ENCODE results near the gene EXOC4. TPM values are rescaled to one million over a fixed set of nuclear protein-coding genes. Genes with fewer than 3 reads are reported as not detected.

Gene EXOC4
- polyA plus RNA-seq, 1 experiment, result 45.9 TPM

DNA sequence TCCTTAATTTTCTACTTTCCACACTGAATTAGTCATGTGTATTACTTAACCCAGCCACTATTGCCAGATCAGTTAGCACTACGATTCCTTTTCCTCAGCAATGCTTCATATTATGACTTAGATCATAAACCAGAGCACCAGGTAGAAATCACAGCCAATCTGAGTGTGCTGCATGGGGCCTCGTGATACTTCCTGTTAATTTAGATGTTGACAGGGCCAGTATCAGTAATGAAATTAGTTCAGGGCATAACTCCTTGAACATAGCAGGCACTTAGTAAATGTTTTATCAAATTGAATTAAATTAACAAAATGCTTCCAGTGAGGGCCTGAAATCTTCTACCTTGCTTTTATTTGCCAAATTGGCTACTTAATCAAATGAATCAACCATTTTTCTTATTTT is 705.0 kb downstream of the EXOC4 start:
- H3K27me3 ChIP-seq (ENCODE audit: control insufficient read depth, insufficient read depth, low read length), result no peaks in the 10 kb centered on the region
- TF ChIP-seq, protein P1, sequence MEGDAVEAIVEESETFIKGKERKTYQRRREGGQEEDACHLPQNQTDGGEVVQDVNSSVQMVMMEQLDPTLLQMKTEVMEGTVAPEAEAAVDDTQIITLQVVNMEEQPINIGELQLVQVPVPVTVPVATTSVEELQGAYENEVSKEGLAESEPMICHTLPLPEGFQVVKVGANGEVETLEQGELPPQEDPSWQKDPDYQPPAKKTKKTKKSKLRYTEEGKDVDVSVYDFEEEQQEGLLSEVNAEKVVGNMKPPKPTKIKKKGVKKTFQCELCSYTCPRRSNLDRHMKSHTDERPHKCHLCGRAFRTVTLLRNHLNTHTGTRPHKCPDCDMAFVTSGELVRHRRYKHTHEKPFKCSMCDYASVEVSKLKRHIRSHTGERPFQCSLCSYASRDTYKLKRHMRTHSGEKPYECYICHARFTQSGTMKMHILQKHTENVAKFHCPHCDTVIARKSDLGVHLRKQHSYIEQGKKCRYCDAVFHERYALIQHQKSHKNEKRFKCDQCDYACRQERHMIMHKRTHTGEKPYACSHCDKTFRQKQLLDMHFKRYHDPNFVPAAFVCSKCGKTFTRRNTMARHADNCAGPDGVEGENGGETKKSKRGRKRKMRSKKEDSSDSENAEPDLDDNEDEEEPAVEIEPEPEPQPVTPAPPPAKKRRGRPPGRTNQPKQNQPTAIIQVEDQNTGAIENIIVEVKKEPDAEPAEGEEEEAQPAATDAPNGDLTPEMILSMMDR (IDR thresholded peaks at IDR 0.05; ENCODE audit: insufficient read depth, low read depth, low read length), result no peak
- ChIA-PET CTCF (no interaction called here), POLR2A (no interaction called here)
- no peaks in the 10 kb centered on the region for H3K36me3 ChIP-seq (ENCODE audit: control insufficient read depth, insufficient read depth, low read length)
- no peak for DNase-seq (ENCODE audit: low read depth)
- H3K4me3 ChIP-seq (ENCODE audit: low read depth, low read length), result no peak overlapping the region

DNA sequence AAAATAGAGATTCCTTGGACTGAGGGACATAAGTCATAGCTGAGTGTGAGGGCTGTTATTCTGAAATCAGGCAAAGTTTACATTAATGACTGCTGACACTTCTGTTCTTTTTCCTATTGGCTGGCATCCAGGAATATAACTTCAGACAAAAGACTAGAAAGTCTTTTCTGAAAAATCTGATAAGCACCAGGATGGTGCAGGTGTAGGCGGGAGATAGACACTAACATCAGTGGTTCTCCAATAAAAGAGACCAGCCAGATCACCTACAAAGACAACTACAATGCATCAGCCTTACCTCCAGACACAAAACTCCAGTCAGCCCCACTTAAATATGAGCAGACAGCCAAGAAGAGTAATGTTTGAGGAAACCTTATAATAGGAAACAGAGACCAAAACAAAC is 705.9 kb downstream of the EXOC4 start:
- no peak for DNase-seq (ENCODE audit: low read depth)
- TF ChIP-seq, protein P1 (IDR thresholded peaks at IDR 0.05; ENCODE audit: insufficient read depth, low read depth, low read length), result no peak
- ChIA-PET POLR2A (no interaction called here), CTCF (no interaction called here)
- Histone ChIP-seq H3K27me3 (ENCODE audit: control insufficient read depth, insufficient read depth, low read length) (no peaks in the 10 kb centered on the region), H3K36me3 (ENCODE audit: control insufficient read depth, insufficient read depth, low read length) (no peaks in the 10 kb centered on the region), H3K4me3 (ENCODE audit: low read depth, low read length) (no peak overlapping the region)

DNA sequence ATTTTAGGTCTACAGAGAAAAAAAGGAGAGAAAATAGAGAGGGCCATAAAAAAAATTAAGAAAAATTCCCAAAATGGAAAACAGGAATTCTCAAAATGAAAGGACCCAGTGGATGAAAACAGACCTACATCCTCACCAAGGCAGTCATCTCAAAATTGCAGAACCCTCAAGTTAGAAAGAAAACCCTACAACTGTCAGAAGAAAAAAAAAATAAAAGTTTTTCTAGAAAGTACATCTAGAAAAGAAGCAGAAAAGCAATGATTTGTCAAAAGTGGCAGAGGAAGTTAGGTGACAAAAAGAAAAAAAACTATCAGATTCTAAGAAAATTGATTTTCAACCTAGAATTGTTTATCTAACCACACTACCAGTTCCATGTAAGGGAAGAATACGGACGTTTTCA is 706.6 kb downstream of the EXOC4 start:
- ChIA-PET POLR2A (no interaction called here), CTCF (no interaction called here)
- DNase-seq (ENCODE audit: low read depth), result no peak
- Histone ChIP-seq H3K4me3 (ENCODE audit: low read depth, low read length) (no peak overlapping the region), H3K27me3 (ENCODE audit: control insufficient read depth, insufficient read depth, low read length) (no peaks in the 10 kb centered on the region), H3K36me3 (ENCODE audit: control insufficient read depth, insufficient read depth, low read length) (no peaks in the 10 kb centered on the region)
- TF ChIP-seq, protein P1 (IDR thresholded peaks at IDR 0.05; ENCODE audit: insufficient read depth, low read depth, low read length), result no peak

DNA sequence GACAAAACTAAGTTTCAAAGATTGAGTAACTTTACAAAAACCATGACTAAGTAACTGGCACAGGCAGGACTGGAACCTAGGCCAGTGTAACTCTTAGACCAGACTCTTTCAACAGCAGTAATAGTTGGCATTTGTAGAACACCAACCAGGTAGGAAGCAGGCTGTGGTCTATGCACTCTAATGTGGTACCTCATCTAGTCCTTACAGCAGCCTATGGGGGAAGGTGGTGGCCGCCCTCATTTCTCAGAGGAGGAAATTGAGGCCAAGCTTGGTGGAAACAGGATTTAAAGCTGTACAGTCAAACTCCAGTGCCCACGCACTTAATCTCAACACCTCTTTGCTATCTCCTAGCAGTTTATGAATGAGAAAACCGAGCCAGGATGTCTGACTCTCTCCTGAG is 708.8 kb downstream of the EXOC4 start:
- TF ChIP-seq, protein P1 (IDR thresholded peaks at IDR 0.05; ENCODE audit: insufficient read depth, low read depth, low read length), result no peak
- POLR2A ChIA-PET, result no interaction called here

DNA sequence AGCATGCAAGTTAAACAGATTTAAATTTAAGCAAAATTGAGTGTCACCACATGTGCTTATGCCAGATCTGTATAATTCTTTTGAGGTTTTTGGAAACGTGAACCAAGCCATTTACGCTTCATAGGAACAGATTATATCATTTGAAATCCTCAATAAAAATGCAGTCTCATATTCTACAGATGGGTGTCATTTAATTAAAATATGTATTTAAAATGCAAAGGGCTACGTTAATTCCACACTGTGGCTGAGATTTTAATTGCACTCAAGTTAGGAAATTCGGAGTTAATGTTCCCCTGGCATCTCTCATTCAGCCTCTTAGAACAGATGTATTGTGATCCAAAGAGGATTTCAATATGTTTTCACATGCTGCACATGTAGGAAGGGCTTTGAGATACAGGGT is 709.8 kb downstream of the EXOC4 start:
- DNase-seq (ENCODE audit: low read depth), result no peak
- ChIA-PET POLR2A (no interaction called here), CTCF (no interaction called here)
- TF ChIP-seq, protein P1 (IDR thresholded peaks at IDR 0.05; ENCODE audit: insufficient read depth, low read depth, low read length), result no peak
- Histone ChIP-seq H3K4me3 (ENCODE audit: low read depth, low read length) (no peak overlapping the region), H3K36me3 (ENCODE audit: control insufficient read depth, insufficient read depth, low read length) (no peaks in the 10 kb centered on the region), H3K27me3 (ENCODE audit: control insufficient read depth, insufficient read depth, low read length) (no peaks in the 10 kb centered on the region)

More for the DNA sequence above, 708.8 kb downstream of the EXOC4 start:
- Histone ChIP-seq H3K4me3 (ENCODE audit: low read depth, low read length) (no peak overlapping the region), H3K27me3 (ENCODE audit: control insufficient read depth, insufficient read depth, low read length) (no peaks in the 10 kb centered on the region), H3K36me3 (ENCODE audit: control insufficient read depth, insufficient read depth, low read length) (no peaks in the 10 kb centered on the region)
- DNase-seq (ENCODE audit: low read depth), result no peak
- CTCF ChIA-PET, result no interaction called here
